Uterus (tissue), 4 donors: ENCODE results near the gene ITPR2. TPM values are rescaled to one million over a fixed set of nuclear protein-coding genes. Genes with fewer than 3 reads are reported as not detected.
A peak's percentile ranks its signal among the peaks of the same experiment; 100 is the strongest.

Source experiments
- DNase-seq, 2 donors: peaks; one replicate each; pipeline ENCODE4 v3.0.0-alpha.2; 2019 to 2020
- H3K27ac ChIP-seq, 2 donors: fragments of 200-600 bp; sonication (generic); 1 replicate in 1 of 2; 2 replicates in 1 of 2; pipeline ENCODE4 v1.5.1; 2016 to 2018
- H3K27me3 ChIP-seq, 2 donors: fragments of 200-600 bp; sonication (generic); one replicate each; pipeline ENCODE4 v1.5.1; 2018 to 2019; ENCODE audit warnings: control low read depth in 1 of 2
- H3K36me3 ChIP-seq, 2 donors: fragments of 200-600 bp; sonication (generic); one replicate each; pipeline ENCODE4 v1.5.1; 2019; ENCODE audit warnings: control low read depth in 1 of 2
- H3K4me1 ChIP-seq, 2 donors: fragments of 200-600 bp; sonication (generic); one replicate each; pipeline ENCODE4 v1.5.1; 2018 to 2019; ENCODE audit warnings: control low read depth in 1 of 2
- H3K4me3 ChIP-seq, 2 donors: fragments of 200-600 bp; sonication (generic); 1 replicate in 1 of 2; 2 replicates in 1 of 2; pipeline ENCODE4 v1.5.1; 2018 to 2019; ENCODE audit warnings: mild to moderate bottlenecking in 1 of 2
- H3K9me3 ChIP-seq, 2 donors: fragments of 200-600 bp; sonication (generic); one replicate each; pipeline ENCODE4 v1.5.1; 2019; ENCODE audit warnings: control low read depth in 1 of 2
- CTCF ChIP-seq, 4 experiments: fragments of 200-600 bp in 2 of 4; fragments of 450-650 bp in 2 of 4; sonication (generic) in 2 of 4; IDR thresholded peaks; one replicate each; pipeline ENCODE4 v1.5.1; 2016 to 2019; ENCODE audit warnings: antibody characterized with exemption in 4 of 4, mild to moderate bottlenecking in 2 of 4, moderate library complexity in 1 of 4
- POLR2A ChIP-seq, 2 donors: fragments of 450-650 bp; IDR thresholded peaks; one replicate each; pipeline ENCODE4 v1.6.1; 2016; ENCODE audit warnings: antibody characterized with exemption in 2 of 2, mild to moderate bottlenecking in 1 of 2, moderate library complexity in 1 of 2
- intact Hi-C: fragments of 100-400 bp; cut with DNase I; formaldehyde crosslinking; loops from one replicate; pipeline ENCODE4 v1.15.1; 2023; ENCODE audit warnings: low total_unique reads
- total RNA-seq, 4 donors: library from RNA; depleted of rRNA in 3 of 4; stranded (reverse); fragments of >200 nt in 3 of 4; gene quantifications; one replicate each; pipeline versions ENCODE4 v1.1.0 to v1.2.4, GENCODE V29; 2014 to 2023
- donor health status: DM: yes; HTN: yes; CAD: no.

Gene ITPR2
- total RNA-seq, 4 donors from 2014 or later: 53.5 to 271 (median 60.4) TPM

GRCh38 chr12:26297396-26298070, 535.5 kb downstream of the ITPR2 start:
- Histone ChIP-seq H3K36me3 (no peaks in the 10 kb centered on the region), H3K4me3 (no peak overlapping the region), H3K9me3 (no peaks in the 10 kb centered on the region), H3K27ac (peak overlapping the region in 1 of 2 donors; percentile 81), H3K4me1 (peaks cover 0 to 3% of the 10 kb centered on the region in 2 donors), H3K27me3 (no peaks in the 10 kb centered on the region)
- intact Hi-C loops: no loop called here
- DNase-seq: no peak
- TF ChIP-seq CTCF (IDR thresholded peaks at IDR 0.05): no peak
- no peak for TF ChIP-seq POLR2A (IDR thresholded peaks at IDR 0.05)

DNA sequence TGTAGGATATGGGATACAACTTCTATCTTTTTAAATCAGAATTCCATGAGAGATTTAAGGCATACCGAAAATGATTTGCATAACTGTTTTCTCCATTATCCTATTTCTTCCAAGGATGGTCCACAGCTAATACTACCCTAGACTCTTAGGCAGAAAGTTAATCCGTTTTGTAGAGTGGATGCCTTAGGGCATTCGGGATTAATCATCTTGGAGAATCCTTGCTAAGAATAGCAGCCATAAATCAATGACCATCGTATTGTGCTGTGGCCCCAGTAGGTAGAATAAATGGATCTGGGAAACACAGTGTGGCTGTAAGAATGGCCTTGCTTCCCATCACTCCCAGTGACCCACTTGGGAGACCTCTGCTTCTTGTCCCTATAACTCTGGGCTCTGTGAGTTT, 538.0 kb downstream of the ITPR2 start:
- no peak overlapping the region for H3K27ac ChIP-seq
- no peaks in the 10 kb centered on the region for H3K9me3 ChIP-seq
- peaks cover 0 to 3% of the 10 kb centered on the region in 2 donors for H3K4me1 ChIP-seq
- H3K4me3 ChIP-seq: no peak overlapping the region
- TF ChIP-seq POLR2A (IDR thresholded peaks at IDR 0.05) (no peak), CTCF (IDR thresholded peaks at IDR 0.05) (no peak)
- DNase-seq: no peak
- intact Hi-C loops: no loop called here
- H3K27me3 ChIP-seq: no peaks in the 10 kb centered on the region
- no peaks in the 10 kb centered on the region for H3K36me3 ChIP-seq

DNA sequence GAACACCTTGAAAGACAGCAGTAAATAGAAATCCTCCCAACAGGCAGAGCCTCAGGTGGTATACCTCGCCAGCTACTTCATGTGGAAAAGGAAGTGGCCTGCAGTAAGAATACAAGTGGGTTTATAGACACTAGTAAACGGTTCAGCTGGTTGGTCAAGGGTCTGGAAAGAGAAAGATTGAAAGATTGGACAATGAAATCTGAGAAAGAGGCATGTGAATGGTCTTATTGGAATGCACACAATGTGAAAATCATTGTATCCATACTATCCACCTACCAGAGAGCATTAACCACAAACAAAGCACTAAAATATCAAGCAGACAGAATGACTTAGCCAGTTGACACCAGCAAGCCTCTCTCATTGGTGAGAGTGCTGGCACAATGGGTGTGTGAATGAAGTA, 539.4 kb downstream of the ITPR2 start:
- DNase-seq: no peak
- H3K36me3 ChIP-seq: no peaks in the 10 kb centered on the region
- no peaks in the 10 kb centered on the region for H3K27me3 ChIP-seq
- no peak for TF ChIP-seq POLR2A (IDR thresholded peaks at IDR 0.05)
- no peak for TF ChIP-seq CTCF (IDR thresholded peaks at IDR 0.05)
- no peaks in the 10 kb centered on the region for H3K9me3 ChIP-seq
- peaks cover 0 to 3% of the 10 kb centered on the region in 2 donors for H3K4me1 ChIP-seq
- H3K27ac ChIP-seq: no peak overlapping the region
- H3K4me3 ChIP-seq: no peak overlapping the region
- intact Hi-C loops: no loop called here

GRCh38 chr12:26292596-26292995, 540.4 kb downstream of the ITPR2 start:
- Histone ChIP-seq H3K27me3 (no peaks in the 10 kb centered on the region), H3K9me3 (no peaks in the 10 kb centered on the region), H3K27ac (no peak overlapping the region), H3K4me3 (no peak overlapping the region), H3K4me1 (no peaks in the 10 kb centered on the region), H3K36me3 (no peaks in the 10 kb centered on the region)
- intact Hi-C loops: no loop called here
- TF ChIP-seq CTCF (IDR thresholded peaks at IDR 0.05): no peak
- TF ChIP-seq POLR2A (IDR thresholded peaks at IDR 0.05): no peak
- DNase-seq: no peak

DNA sequence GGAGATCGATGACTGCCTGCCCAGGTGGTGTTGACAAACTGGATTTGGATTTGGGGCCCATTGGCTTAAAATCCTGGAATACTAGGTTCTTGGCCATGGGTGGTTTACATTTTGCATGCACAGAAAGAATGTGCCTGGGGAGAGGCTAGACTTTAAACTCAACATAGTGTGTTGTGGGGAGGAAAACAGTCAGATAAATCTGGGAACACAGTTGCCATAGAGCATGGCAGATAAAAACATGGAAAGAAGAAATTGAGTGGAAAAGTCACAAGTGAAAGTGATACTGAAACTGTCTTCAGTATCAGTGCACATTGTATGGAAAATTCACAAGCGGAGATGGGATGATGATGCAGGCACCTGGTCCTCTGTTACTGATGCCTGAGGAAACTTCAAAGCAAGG, 542.4 kb downstream of the ITPR2 start:
- Histone ChIP-seq H3K9me3 (no peaks in the 10 kb centered on the region), H3K36me3 (no peaks in the 10 kb centered on the region), H3K4me3 (no peak overlapping the region), H3K27me3 (no peaks in the 10 kb centered on the region), H3K4me1 (no peaks in the 10 kb centered on the region), H3K27ac (no peak overlapping the region)
- TF ChIP-seq POLR2A (IDR thresholded peaks at IDR 0.05): no peak
- TF ChIP-seq CTCF (IDR thresholded peaks at IDR 0.05): no peak
- no peak for DNase-seq
- intact Hi-C loops: no loop called here
